WTC11 (cell line): Measurements from ENCODE around the gene SLC25A27. TPM values are rescaled to one million over a fixed set of nuclear protein-coding genes. Genes with fewer than 3 reads are reported as not detected.

Experiments used
- ATAC-seq: fragments of 200-7000 bp; cut with Tn5 transposase; 2 replicates; pipeline ENCODE4 v1.10.0; 2021; ENCODE audit warnings: mild to moderate bottlenecking, moderate library complexity
- CTCF ChIA-PET: fragments of 300-600 bp; sonication (Branson Sonifier 250); formaldehyde crosslinking; loops from one replicate; lab custom pipeline; 2021; ENCODE audit warnings: antibody characterized with exemption; lab: Charles Lee
- POLR2A ChIA-PET: fragments of 350-600 bp; sonication (Branson Sonifier 250); formaldehyde crosslinking; loops from one replicate; lab custom pipeline; 2021; ENCODE audit warnings: antibody characterized with exemption; lab: Charles Lee
- DNase-seq: peaks from one replicate; pipeline ENCODE4 v3.0.0; 2021; ENCODE audit warnings: low spot score
- H3K27ac Mint-ChIP-seq: 2 replicates; pipeline ENCODE4 v1.8.0; 2021; ENCODE audit warnings: mixed read lengths
- H3K27me3 Mint-ChIP-seq: 2 replicates; pipeline ENCODE4 v1.8.0; 2021; ENCODE audit warnings: low read depth, mild to moderate bottlenecking, moderate library complexity, mixed read lengths
- H3K36me3 Mint-ChIP-seq: 2 replicates; pipeline ENCODE4 v1.8.0; 2021; ENCODE audit warnings: mixed read lengths
- H3K4me1 Mint-ChIP-seq: 2 replicates; pipeline ENCODE4 v1.8.0; 2022; ENCODE audit warnings: mixed read lengths
- H3K4me3 Mint-ChIP-seq: 2 replicates; pipeline ENCODE4 v1.8.0; 2021; ENCODE audit warnings: mild to moderate bottlenecking, moderate library complexity, mixed read lengths
- H3K9me3 Mint-ChIP-seq: 2 replicates; pipeline ENCODE4 v1.8.0; 2021; ENCODE audit warnings: mixed read lengths
- CBFB ChIP-seq: sonication (generic); formaldehyde crosslinking; IDR thresholded peaks from 2 replicates; pipeline ENCODE4 v1.8.1; 2022; ENCODE audit warnings: mild to moderate bottlenecking, low read depth, missing genetic modification reagents
- ESRRA ChIP-seq: sonication (generic); formaldehyde crosslinking; IDR thresholded peaks from 2 replicates; pipeline ENCODE4 v1.8.1; 2022; ENCODE audit warnings: mild to moderate bottlenecking, missing genetic modification reagents, borderline replicate concordance
- FOXJ3 ChIP-seq: sonication (generic); formaldehyde crosslinking; IDR thresholded peaks from 2 replicates; pipeline ENCODE4 v1.9.0; 2021; ENCODE audit warnings: missing genetic modification reagents, mild to moderate bottlenecking, borderline replicate concordance
- HMGA2 ChIP-seq: fragments of 250-450 bp; sonication (Bioruptor Pico); IDR thresholded peaks from 2 replicates; pipeline ENCODE4 v1.4.0; 2021; ENCODE audit warnings: mild to moderate bottlenecking, moderate library complexity
- MXD4 ChIP-seq: fragments of 250-450 bp; sonication (Bioruptor Pico); IDR thresholded peaks from 2 replicates; pipeline ENCODE4 v1.8.0; 2021; ENCODE audit warnings: mild to moderate bottlenecking, moderate library complexity, borderline replicate concordance
- MYBL2 ChIP-seq: sonication (generic); formaldehyde crosslinking; IDR thresholded peaks from 2 replicates; pipeline ENCODE4 v1.8.1; 2023; ENCODE audit warnings: mild to moderate bottlenecking, moderate library complexity, missing genetic modification reagents
- PRRX2 ChIP-seq: fragments of 250-450 bp; sonication (Bioruptor Pico); IDR thresholded peaks from 2 replicates; pipeline ENCODE4 v1.8.0; 2021; ENCODE audit warnings: mild to moderate bottlenecking
- TCF7 ChIP-seq: sonication (generic); formaldehyde crosslinking; IDR thresholded peaks from 2 replicates; pipeline ENCODE4 v1.8.0; 2022; ENCODE audit warnings: mild to moderate bottlenecking, low read depth, missing genetic modification reagents, moderate library complexity
- ZNF232 ChIP-seq: sonication (generic); formaldehyde crosslinking; IDR thresholded peaks from 2 replicates; pipeline ENCODE4 v1.8.0; 2022; ENCODE audit warnings: mild to moderate bottlenecking, missing genetic modification reagents
- total RNA-seq: library from RNA; stranded (reverse); gene quantifications from 3 replicates; pipeline ENCODE4 v1.2.3, GENCODE V29; 2021
- TF ChIP-seq, protein P1 (sequence below): sonication (generic); formaldehyde crosslinking; IDR thresholded peaks from 2 replicates; pipeline ENCODE4 v1.8.0; 2023; ENCODE audit warnings: mild to moderate bottlenecking, missing genetic modification reagents
- TF ChIP-seq, protein P2 (sequence below): sonication (generic); formaldehyde crosslinking; IDR thresholded peaks from 2 replicates; pipeline ENCODE4 v1.8.1; 2023; ENCODE audit warnings: mild to moderate bottlenecking, missing genetic modification reagents, moderate library complexity
- TF ChIP-seq, protein P3 (sequence below): fragments of 200-600 bp; IDR thresholded peaks from 2 replicates; pipeline ENCODE4 v1.8.0; 2022; ENCODE audit warnings: antibody characterized with exemption
- TF ChIP-seq, protein P4 (sequence below): fragments of 250-450 bp; sonication (Bioruptor Pico); IDR thresholded peaks from 2 replicates; pipeline ENCODE4 v1.9.0; 2021; ENCODE audit warnings: mild to moderate bottlenecking
- TF ChIP-seq, protein P5 (sequence below): fragments of 250-450 bp; sonication (Bioruptor Pico); conservative IDR thresholded peaks from 2 replicates; pipeline ENCODE4 v1.9.0; 2021; ENCODE audit warnings: mild to moderate bottlenecking
- TF ChIP-seq, protein P6 (sequence below): sonication (generic); formaldehyde crosslinking; IDR thresholded peaks from 2 replicates; pipeline ENCODE4 v1.8.1; 2022; ENCODE audit warnings: low read depth, mild to moderate bottlenecking, moderate library complexity, missing genetic modification reagents, borderline replicate concordance
- TF ChIP-seq, protein P7 (sequence below): sonication (generic); formaldehyde crosslinking; IDR thresholded peaks from 2 replicates; pipeline ENCODE4 v1.8.0; 2023; ENCODE audit warnings: missing genetic modification reagents
- TF ChIP-seq, protein P8 (sequence below): fragments of 250-450 bp; sonication (Bioruptor Pico); IDR thresholded peaks from 2 replicates; pipeline ENCODE4 v2.1.2; 2022; ENCODE audit warnings: mild to moderate bottlenecking, moderate library complexity
- TF ChIP-seq, protein P9 (sequence below): sonication (generic); formaldehyde crosslinking; IDR thresholded peaks from 2 replicates; pipeline ENCODE4 v1.8.0; 2022; ENCODE audit warnings: mild to moderate bottlenecking, missing genetic modification reagents

SLC25A27 gene
- total RNA-seq, 1 experiment from 2014 or later: 10.9 TPM

DNA sequence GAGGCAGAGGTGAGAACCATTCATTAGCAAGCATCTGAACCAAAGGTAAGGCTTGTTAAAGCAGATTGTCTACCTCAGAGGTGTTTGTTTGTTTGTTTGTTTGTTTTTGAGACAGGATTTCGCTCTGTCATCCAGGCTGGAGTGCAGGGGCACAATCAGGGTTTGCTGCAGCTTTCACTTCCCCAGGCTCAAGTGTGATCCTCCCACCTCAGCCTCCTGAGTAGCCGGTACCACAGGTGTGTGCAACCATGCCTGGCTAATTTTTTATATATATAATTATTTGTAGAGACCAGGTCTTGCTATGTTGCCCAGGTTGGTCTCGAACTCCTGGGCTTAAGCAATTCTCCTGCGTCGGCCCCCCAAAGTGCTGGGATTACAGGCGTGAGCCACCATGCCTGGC is 17.3 kb upstream of the SLC25A27 start:
- POLR2A ChIA-PET: no interaction called here
- H3K27me3 Mint-ChIP-seq: no peaks in the 10 kb centered on the region
- ATAC-seq (no peak), DNase-seq (no peak)
- H3K36me3 Mint-ChIP-seq: no peaks in the 10 kb centered on the region; the same call in 1 of the 2 replicates
- TF ChIP-seq, protein P1, sequence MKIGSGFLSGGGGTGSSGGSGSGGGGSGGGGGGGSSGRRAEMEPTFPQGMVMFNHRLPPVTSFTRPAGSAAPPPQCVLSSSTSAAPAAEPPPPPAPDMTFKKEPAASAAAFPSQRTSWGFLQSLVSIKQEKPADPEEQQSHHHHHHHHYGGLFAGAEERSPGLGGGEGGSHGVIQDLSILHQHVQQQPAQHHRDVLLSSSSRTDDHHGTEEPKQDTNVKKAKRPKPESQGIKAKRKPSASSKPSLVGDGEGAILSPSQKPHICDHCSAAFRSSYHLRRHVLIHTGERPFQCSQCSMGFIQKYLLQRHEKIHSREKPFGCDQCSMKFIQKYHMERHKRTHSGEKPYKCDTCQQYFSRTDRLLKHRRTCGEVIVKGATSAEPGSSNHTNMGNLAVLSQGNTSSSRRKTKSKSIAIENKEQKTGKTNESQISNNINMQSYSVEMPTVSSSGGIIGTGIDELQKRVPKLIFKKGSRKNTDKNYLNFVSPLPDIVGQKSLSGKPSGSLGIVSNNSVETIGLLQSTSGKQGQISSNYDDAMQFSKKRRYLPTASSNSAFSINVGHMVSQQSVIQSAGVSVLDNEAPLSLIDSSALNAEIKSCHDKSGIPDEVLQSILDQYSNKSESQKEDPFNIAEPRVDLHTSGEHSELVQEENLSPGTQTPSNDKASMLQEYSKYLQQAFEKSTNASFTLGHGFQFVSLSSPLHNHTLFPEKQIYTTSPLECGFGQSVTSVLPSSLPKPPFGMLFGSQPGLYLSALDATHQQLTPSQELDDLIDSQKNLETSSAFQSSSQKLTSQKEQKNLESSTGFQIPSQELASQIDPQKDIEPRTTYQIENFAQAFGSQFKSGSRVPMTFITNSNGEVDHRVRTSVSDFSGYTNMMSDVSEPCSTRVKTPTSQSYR: no peak
- TF ChIP-seq MXD4 (CRISPR knock-in tag): no peak
- TF ChIP-seq HMGA2 (CRISPR knock-in tag): no peak
- TF ChIP-seq ZNF232 (CRISPR knock-in tag): no peak
- TF ChIP-seq, protein P2, sequence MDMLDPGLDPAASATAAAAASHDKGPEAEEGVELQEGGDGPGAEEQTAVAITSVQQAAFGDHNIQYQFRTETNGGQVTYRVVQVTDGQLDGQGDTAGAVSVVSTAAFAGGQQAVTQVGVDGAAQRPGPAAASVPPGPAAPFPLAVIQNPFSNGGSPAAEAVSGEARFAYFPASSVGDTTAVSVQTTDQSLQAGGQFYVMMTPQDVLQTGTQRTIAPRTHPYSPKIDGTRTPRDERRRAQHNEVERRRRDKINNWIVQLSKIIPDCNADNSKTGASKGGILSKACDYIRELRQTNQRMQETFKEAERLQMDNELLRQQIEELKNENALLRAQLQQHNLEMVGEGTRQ (CRISPR knock-in tag): no peak
- no peak for TF ChIP-seq MYBL2 (CRISPR knock-in tag)
- TF ChIP-seq, protein P3, sequence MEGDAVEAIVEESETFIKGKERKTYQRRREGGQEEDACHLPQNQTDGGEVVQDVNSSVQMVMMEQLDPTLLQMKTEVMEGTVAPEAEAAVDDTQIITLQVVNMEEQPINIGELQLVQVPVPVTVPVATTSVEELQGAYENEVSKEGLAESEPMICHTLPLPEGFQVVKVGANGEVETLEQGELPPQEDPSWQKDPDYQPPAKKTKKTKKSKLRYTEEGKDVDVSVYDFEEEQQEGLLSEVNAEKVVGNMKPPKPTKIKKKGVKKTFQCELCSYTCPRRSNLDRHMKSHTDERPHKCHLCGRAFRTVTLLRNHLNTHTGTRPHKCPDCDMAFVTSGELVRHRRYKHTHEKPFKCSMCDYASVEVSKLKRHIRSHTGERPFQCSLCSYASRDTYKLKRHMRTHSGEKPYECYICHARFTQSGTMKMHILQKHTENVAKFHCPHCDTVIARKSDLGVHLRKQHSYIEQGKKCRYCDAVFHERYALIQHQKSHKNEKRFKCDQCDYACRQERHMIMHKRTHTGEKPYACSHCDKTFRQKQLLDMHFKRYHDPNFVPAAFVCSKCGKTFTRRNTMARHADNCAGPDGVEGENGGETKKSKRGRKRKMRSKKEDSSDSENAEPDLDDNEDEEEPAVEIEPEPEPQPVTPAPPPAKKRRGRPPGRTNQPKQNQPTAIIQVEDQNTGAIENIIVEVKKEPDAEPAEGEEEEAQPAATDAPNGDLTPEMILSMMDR: no peak
- no peak for TF ChIP-seq TCF7 (CRISPR knock-in tag)
- no peak overlapping the region for H3K27ac Mint-ChIP-seq
- H3K4me3 Mint-ChIP-seq: no peak overlapping the region
- H3K4me1 Mint-ChIP-seq: peaks cover 11% of the 10 kb centered on the region
- CTCF ChIA-PET: no interaction called here
- H3K9me3 Mint-ChIP-seq: no peaks in the 10 kb centered on the region

DNA sequence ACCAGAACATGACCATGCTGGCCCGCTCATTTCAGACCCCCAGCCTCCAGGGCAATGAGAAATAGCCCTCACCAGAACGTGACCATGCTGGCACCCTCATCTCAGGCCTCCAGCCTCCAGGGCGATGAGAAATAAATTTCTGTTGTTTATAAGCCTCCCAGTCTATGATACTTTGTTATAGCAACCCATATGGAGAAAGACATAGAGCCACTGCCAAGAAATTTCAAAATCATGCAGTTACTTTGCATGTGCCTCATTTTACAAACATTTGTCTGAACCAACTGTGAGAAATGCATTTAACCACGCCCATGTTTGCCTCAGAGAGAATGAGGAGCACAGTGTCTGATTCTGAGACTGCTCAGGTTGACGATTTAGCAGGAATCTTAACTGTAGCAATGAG is 15.6 kb upstream of the SLC25A27 start:
- CTCF ChIA-PET: interaction anchor here (1.4 kb wide), 1 partner anchor 19 kb away, joined by 4 read pairs; no protein-coding TSS in a partner anchor
- Mint-ChIP-seq H3K27me3 (no peaks in the 10 kb centered on the region), H3K4me3 (no peak overlapping the region), H3K27ac (no peak overlapping the region), H3K9me3 (no peaks in the 10 kb centered on the region), H3K36me3 (no peaks in the 10 kb centered on the region; the same call in 1 of the 2 replicates), H3K4me1 (peaks cover 15% of the 10 kb centered on the region)
- POLR2A ChIA-PET: no interaction called here
- ATAC-seq: no peak
- no peak for DNase-seq
- no peak for TF ChIP-seq PRRX2 (CRISPR knock-in tag)
- TF ChIP-seq FOXJ3 (CRISPR knock-in tag): no peak
- TF ChIP-seq, protein P4, sequence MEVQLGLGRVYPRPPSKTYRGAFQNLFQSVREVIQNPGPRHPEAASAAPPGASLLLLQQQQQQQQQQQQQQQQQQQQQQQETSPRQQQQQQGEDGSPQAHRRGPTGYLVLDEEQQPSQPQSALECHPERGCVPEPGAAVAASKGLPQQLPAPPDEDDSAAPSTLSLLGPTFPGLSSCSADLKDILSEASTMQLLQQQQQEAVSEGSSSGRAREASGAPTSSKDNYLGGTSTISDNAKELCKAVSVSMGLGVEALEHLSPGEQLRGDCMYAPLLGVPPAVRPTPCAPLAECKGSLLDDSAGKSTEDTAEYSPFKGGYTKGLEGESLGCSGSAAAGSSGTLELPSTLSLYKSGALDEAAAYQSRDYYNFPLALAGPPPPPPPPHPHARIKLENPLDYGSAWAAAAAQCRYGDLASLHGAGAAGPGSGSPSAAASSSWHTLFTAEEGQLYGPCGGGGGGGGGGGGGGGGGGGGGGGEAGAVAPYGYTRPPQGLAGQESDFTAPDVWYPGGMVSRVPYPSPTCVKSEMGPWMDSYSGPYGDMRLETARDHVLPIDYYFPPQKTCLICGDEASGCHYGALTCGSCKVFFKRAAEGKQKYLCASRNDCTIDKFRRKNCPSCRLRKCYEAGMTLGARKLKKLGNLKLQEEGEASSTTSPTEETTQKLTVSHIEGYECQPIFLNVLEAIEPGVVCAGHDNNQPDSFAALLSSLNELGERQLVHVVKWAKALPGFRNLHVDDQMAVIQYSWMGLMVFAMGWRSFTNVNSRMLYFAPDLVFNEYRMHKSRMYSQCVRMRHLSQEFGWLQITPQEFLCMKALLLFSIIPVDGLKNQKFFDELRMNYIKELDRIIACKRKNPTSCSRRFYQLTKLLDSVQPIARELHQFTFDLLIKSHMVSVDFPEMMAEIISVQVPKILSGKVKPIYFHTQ: no peak
- no peak for TF ChIP-seq CBFB (CRISPR knock-in tag)
- TF ChIP-seq, protein P5, sequence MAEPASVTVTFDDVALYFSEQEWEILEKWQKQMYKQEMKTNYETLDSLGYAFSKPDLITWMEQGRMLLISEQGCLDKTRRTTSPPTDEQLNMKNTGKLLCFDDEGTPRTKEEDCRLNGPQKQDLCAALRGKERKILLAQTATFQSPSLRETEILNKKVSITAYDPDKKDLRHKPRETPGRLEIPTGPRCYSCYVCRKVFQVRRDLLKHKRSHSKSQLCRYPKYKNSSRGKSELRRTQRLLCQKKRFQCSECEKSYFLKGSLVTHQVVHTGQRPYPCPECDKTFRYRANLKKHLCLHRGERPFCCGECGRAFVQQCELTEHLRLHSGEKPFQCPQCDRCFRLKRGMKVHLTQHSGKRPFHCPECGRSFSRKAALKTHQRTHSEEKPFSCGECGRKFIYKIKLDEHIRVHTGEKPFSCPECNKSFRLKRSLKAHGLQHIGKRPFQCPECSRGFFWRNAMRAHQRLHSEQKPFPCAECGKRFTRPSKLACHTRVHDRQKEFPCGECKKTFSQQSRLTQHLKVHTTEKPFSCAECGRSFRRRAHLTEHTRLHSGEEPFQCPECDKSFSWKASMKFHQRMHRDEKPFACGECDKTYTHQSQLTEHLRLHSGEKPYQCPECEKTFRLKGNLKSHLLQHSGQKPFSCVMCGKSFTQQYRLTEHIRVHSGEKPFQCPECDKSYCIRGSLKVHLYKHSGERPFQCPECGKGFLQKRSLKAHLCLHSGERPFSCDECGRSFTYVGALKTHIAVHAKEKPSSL (CRISPR knock-in tag): no peak
- no peak for TF ChIP-seq TCF7 (CRISPR knock-in tag)
- TF ChIP-seq, protein P6, sequence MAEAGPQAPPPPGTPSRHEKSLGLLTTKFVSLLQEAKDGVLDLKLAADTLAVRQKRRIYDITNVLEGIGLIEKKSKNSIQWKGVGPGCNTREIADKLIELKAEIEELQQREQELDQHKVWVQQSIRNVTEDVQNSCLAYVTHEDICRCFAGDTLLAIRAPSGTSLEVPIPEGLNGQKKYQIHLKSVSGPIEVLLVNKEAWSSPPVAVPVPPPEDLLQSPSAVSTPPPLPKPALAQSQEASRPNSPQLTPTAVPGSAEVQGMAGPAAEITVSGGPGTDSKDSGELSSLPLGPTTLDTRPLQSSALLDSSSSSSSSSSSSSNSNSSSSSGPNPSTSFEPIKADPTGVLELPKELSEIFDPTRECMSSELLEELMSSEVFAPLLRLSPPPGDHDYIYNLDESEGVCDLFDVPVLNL (CRISPR knock-in tag): no peak
- TF ChIP-seq, protein P2 (CRISPR knock-in tag): no peak
- TF ChIP-seq, protein P7, sequence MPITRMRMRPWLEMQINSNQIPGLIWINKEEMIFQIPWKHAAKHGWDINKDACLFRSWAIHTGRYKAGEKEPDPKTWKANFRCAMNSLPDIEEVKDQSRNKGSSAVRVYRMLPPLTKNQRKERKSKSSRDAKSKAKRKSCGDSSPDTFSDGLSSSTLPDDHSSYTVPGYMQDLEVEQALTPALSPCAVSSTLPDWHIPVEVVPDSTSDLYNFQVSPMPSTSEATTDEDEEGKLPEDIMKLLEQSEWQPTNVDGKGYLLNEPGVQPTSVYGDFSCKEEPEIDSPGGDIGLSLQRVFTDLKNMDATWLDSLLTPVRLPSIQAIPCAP (CRISPR knock-in tag): no peak
- no peak for TF ChIP-seq ESRRA (CRISPR knock-in tag)
- TF ChIP-seq, protein P8, sequence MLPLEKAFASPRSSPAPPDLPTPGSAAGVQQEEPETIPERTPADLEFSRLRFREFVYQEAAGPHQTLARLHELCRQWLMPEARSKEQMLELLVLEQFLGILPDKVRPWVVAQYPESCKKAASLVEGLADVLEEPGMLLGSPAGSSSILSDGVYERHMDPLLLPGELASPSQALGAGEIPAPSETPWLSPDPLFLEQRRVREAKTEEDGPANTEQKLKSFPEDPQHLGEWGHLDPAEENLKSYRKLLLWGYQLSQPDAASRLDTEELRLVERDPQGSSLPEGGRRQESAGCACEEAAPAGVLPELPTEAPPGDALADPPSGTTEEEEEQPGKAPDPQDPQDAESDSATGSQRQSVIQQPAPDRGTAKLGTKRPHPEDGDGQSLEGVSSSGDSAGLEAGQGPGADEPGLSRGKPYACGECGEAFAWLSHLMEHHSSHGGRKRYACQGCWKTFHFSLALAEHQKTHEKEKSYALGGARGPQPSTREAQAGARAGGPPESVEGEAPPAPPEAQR (CRISPR knock-in tag): no peak
- TF ChIP-seq, protein P9, sequence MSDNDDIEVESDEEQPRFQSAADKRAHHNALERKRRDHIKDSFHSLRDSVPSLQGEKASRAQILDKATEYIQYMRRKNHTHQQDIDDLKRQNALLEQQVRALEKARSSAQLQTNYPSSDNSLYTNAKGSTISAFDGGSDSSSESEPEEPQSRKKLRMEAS (CRISPR knock-in tag): no peak
